HepG2 (cell line): ENCODE data around the gene DHX16. TPM values are rescaled to one million over a fixed set of nuclear protein-coding genes. Genes with fewer than 3 reads are reported as not detected.

Source experiments
- ATAC-seq: fragments of 200-7000 bp; cut with Tn5 transposase; 3 replicates; pipeline ENCODE4 v1.9.1; 2020; ENCODE audit warnings: mild to moderate bottlenecking, moderate library complexity
- BruUV-seq: library from RNA; stranded (reverse); fragments of 400-500 nt; replicated peaks from 2 replicates; lab custom pipeline; 2021; lab: Mats Ljungman, UMichigan
- CTCF ChIA-PET: fragments of 300-600 bp; formaldehyde crosslinking; extraction: SDS; loops from one replicate; lab custom pipeline; 2021; ENCODE audit warnings: low total read pairs, inconsistent platforms, low intra/inter-chr PET ratio; lab: Yijun Ruan, JAX
- POLR2A ChIA-PET: fragments of 350-600 bp; sonication (Branson Sonifier 250); formaldehyde crosslinking; loops from one replicate; lab custom pipeline; 2020; ENCODE audit warnings: antibody characterized with exemption, inconsistent platforms; lab: Yijun Ruan, JAX
- DNase-seq: peaks from one replicate; pipeline ENCODE4 v3.0.0-alpha.2; 2015; ENCODE audit warnings: low spot score
- FAIRE-seq: peaks from 3 replicates; lab custom pipeline; 2011; peaks lifted over from hg19 to GRCh38; lab: Jason Lieb, UNC
- H2AFZ ChIP-seq: one replicate; pipeline ENCODE4 v1.6.1; 2011; ENCODE audit warnings: low read length, inconsistent platforms
- H3K27ac ChIP-seq: fragments of 300-600 bp; 3 replicates; pipeline ENCODE4 v1.8.0; 2011; ENCODE audit warnings: mixed run types, mild to moderate bottlenecking, mixed read lengths, low read length, inconsistent platforms; ENCODE audit not compliant: insufficient read depth; ENCODE audit errors: extremely low read length
- H3K27me3 ChIP-seq, 2 experiments: fragments of 200-600 bp in 1 of 2; 2 replicates in 1 of 2; 3 replicates in 1 of 2; pipeline versions ENCODE4 v1.6.0 to v1.8.0; 2011; ENCODE audit warnings: low read length in 2 of 2, mild to moderate bottlenecking in 2 of 2, moderate library complexity in 2 of 2, inconsistent platforms in 1 of 2; ENCODE audit not compliant: insufficient read depth in 2 of 2, control insufficient read depth in 1 of 2
- H3K36me3 ChIP-seq, 2 experiments: fragments of 200-600 bp in 1 of 2; replicated peaks in 1 of 2; 2 replicates in 1 of 2; 3 replicates in 1 of 2; pipeline versions ENCODE4 v1.5.1 to v1.8.0; 2011; ENCODE audit warnings: low read length in 2 of 2, inconsistent platforms in 1 of 2; ENCODE audit not compliant: insufficient read depth in 2 of 2, control insufficient read depth in 1 of 2
- H3K4me1 ChIP-seq: 2 replicates; pipeline ENCODE4 v1.5.1; 2012; ENCODE audit warnings: low read length, inconsistent platforms; ENCODE audit not compliant: insufficient read depth
- H3K4me2 ChIP-seq: 2 replicates; pipeline ENCODE4 v1.6.0; 2011; ENCODE audit warnings: low read depth, low read length, inconsistent platforms
- H3K4me3 ChIP-seq, 3 experiments: fragments of 200-600 bp in 1 of 3; sonication (generic), shearing (Covaris generic) in 1 of 3; replicated peaks in 1 of 3; 2 replicates each; pipeline ENCODE4 v1.5.1; 2011 to 2016; ENCODE audit warnings: low read length in 3 of 3, inconsistent platforms in 2 of 3, low read depth in 2 of 3, mild to moderate bottlenecking in 2 of 3, control low read depth in 1 of 3, mixed read lengths in 1 of 3; ENCODE audit not compliant: insufficient read depth in 1 of 3
- H3K79me2 ChIP-seq: one replicate; pipeline ENCODE4 v1.6.1; 2011; ENCODE audit warnings: low read length, inconsistent platforms; ENCODE audit not compliant: insufficient read depth
- H3K9ac ChIP-seq: 2 replicates; pipeline ENCODE4 v1.6.0; 2011; ENCODE audit warnings: mild to moderate bottlenecking, low read depth, low read length, inconsistent platforms; ENCODE audit not compliant: insufficient read depth
- H3K9me3 ChIP-seq: 2 replicates; pipeline ENCODE4 v1.5.1; 2012; ENCODE audit warnings: mild to moderate bottlenecking, low read length
- H4K20me1 ChIP-seq: 2 replicates; pipeline ENCODE4 v1.6.0; 2011; ENCODE audit warnings: inconsistent platforms, mild to moderate bottlenecking, low read length, moderate library complexity; ENCODE audit not compliant: insufficient read depth
- CBX2 ChIP-seq, 2 experiments: fragments of 200-600 bp in 1 of 2; sonication (generic); formaldehyde crosslinking in 1 of 2; IDR thresholded peaks; 2 replicates each; pipeline versions ENCODE4 v1.7.0 to v1.8.1; 2018 to 2022; ENCODE audit warnings: low read depth in 2 of 2, low read length in 1 of 2, mild to moderate bottlenecking in 1 of 2, missing genetic modification reagents in 1 of 2
- ELF4 ChIP-seq: sonication (generic); formaldehyde crosslinking; IDR thresholded peaks from 2 replicates; pipeline ENCODE4 v1.5.0; 2020; ENCODE audit warnings: missing genetic modification reagents, mild to moderate bottlenecking, moderate library complexity, borderline replicate concordance
- EP300 ChIP-seq, 3 experiments: sonication (generic) in 1 of 3; formaldehyde crosslinking in 1 of 3; IDR thresholded peaks; 2 replicates each; pipeline versions ENCODE4 v1.5.1 to v1.6.1; 2011 to 2020; ENCODE audit warnings: low read depth in 2 of 3, low read length in 2 of 3, borderline replicate concordance in 1 of 3, improper control_type of control experiment in 1 of 3, mild to moderate bottlenecking in 1 of 3, missing genetic modification reagents in 1 of 3, moderate library complexity in 1 of 3
- HCFC1 ChIP-seq: fragments of 150-350 bp; IDR thresholded peaks from 2 replicates; pipeline ENCODE4 v1.6.1; 2014; ENCODE audit warnings: low read depth, low read length
- HNRNPUL1 ChIP-seq: fragments of 200-400 bp; formaldehyde crosslinking; IDR thresholded peaks from 2 replicates; pipeline ENCODE4 v1.6.1; 2017; ENCODE audit warnings: low read depth, mild to moderate bottlenecking, low read length, moderate library complexity
- IRF2 ChIP-seq: IDR thresholded peaks from 2 replicates; pipeline ENCODE4 v1.6.1; 2018; ENCODE audit warnings: missing genetic modification reagents, missing compliant biosample characterization
- PHB2 ChIP-seq: fragments of 450-650 bp; IDR thresholded peaks from 2 replicates; pipeline ENCODE4 v1.6.1; 2018; ENCODE audit not compliant: partially characterized antibody
- SNAPC2 ChIP-seq: sonication (generic); formaldehyde crosslinking; IDR thresholded peaks from 2 replicates; pipeline ENCODE4 v1.8.1; 2022; ENCODE audit warnings: mild to moderate bottlenecking, missing genetic modification reagents
- ZNF253 ChIP-seq: sonication (generic); formaldehyde crosslinking; IDR thresholded peaks from 2 replicates; pipeline ENCODE4 v1.8.0; 2022; ENCODE audit warnings: mild to moderate bottlenecking, missing genetic modification reagents, borderline replicate concordance
- ZNF562 ChIP-seq: sonication (generic); formaldehyde crosslinking; IDR thresholded peaks from 2 replicates; pipeline ENCODE4 v1.8.0; 2022; ENCODE audit warnings: missing genetic modification reagents, borderline replicate concordance
- ZNF772 ChIP-seq: sonication (generic); formaldehyde crosslinking; IDR thresholded peaks from 2 replicates; pipeline ENCODE4 v1.5.0; 2020; ENCODE audit warnings: mild to moderate bottlenecking, missing genetic modification reagents
- ZZZ3 ChIP-seq: sonication (generic); formaldehyde crosslinking; IDR thresholded peaks from 2 replicates; pipeline ENCODE4 v1.4.0; 2020; ENCODE audit warnings: missing genetic modification reagents, mild to moderate bottlenecking, borderline replicate concordance
- WGBS: methylation state at CpG from one replicate; pipeline ENCODE4 v1.1.6; 2017; ENCODE audit warnings: low lambda C conversion rate; 5-methylcytosine and 5-hydroxymethylcytosine counted together
- in situ Hi-C: cut with HindIII; loops from 2 replicates; pipeline ENCODE4 v1.10.0; 2017; ENCODE audit warnings: low pct_unique_long_range_greater_than_20kb; ENCODE audit not compliant: extremely low pct_ligation_motif_present
- intact Hi-C: fragments of 100-400 bp; cut with micrococcal nuclease; formaldehyde crosslinking; loops from one replicate; pipeline ENCODE4 v1.10.0; 2022; ENCODE audit not compliant: unreplicated experiment
- polyA plus RNA-seq, 8 experiments: library from polyadenylated mRNA; depleted of rRNA in 3 of 8; stranded (reverse) in 7 of 8; unstranded in 1 of 8; fragments of >200 nt; fragmentation: Illumina TruSeq in 4 of 8; extraction: Trizol in 4 of 8; gene quantifications; 2 replicates each; pipeline versions ENCODE4 v1.2.1 to v1.2.3, GENCODE V29; 2011 to 2016; ENCODE audit warnings: low read depth in 4 of 8, missing spikeins in 1 of 8, mixed read lengths in 1 of 8; ENCODE audit not compliant: insufficient read depth in 1 of 8
- total RNA-seq, 5 experiments: library from RNA; depleted of rRNA; stranded (reverse); fragments of >200 nt; fragmentation: Illumina TruSeq; extraction: Trizol; gene quantifications; 2 replicates each; pipeline ENCODE4 v1.2.3, GENCODE V29; 2016; ENCODE audit warnings: low read depth in 1 of 5
- TF ChIP-seq, protein P1 (sequence below): sonication (generic); formaldehyde crosslinking; IDR thresholded peaks from 2 replicates; pipeline ENCODE4 v1.5.1; 2020; ENCODE audit warnings: mild to moderate bottlenecking, missing genetic modification reagents, borderline replicate concordance
- TF ChIP-seq, protein P2 (sequence below): sonication (generic); formaldehyde crosslinking; IDR thresholded peaks from 2 replicates; pipeline ENCODE4 v1.5.0; 2020; ENCODE audit warnings: mild to moderate bottlenecking, missing genetic modification reagents
- TF ChIP-seq, protein P3 (sequence below): sonication (generic); formaldehyde crosslinking; IDR thresholded peaks from 2 replicates; pipeline ENCODE4 v1.5.0; 2020; ENCODE audit warnings: missing genetic modification reagents
- TF ChIP-seq, protein P4 (sequence below): sonication (generic); formaldehyde crosslinking; IDR thresholded peaks from 2 replicates; pipeline ENCODE4 v1.9.0; 2021; ENCODE audit warnings: missing genetic modification reagents, mild to moderate bottlenecking, borderline replicate concordance
- TF ChIP-seq, protein P5 (sequence below): sonication (generic); formaldehyde crosslinking; IDR thresholded peaks from 2 replicates; pipeline ENCODE4 v1.8.0; 2022; ENCODE audit warnings: missing genetic modification reagents, mild to moderate bottlenecking, inconsistent platforms, borderline replicate concordance

DHX16 gene
- total and polyA plus RNA-seq, 2 of the 13 experiments (the other 11 are each of a cell fraction or from before 2014, with no cell fraction given) = 57.0 to 58.5 TPM

DNA sequence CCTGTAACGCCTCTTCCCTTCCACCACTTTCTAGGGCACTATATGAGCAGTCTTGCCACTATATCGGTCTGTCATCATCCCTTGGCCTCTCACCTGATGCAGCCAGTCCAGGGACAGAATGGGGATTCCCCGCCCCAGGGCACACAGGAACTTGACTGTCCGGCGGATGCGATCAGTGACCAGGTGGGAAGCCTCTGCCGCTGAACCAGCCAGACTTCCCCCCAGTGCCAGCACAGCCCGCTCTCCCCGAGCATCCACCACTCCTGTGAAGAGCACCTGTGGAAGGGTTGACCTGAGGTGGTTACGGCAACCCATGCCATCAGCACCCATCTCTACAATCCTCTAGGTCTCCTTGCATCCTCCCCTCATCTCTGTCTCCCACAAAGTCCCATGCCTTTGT lies 30.2 kb upstream of the DHX16 start:
- H3K36me3 ChIP-seq = peaks cover 2 to 47% of the 10 kb centered on the region in 2 experiments
- H3K4me1 ChIP-seq = peaks cover 12% of the 10 kb centered on the region; the same call in 1 of the 2 replicates
- no peak overlapping the region for H3K4me2 ChIP-seq
- no peaks in the 10 kb centered on the region for H3K27me3 ChIP-seq
- no TSS peak for BruUV-seq
- no peak overlapping the region for H3K4me3 ChIP-seq
- no peak overlapping the region for H3K9ac ChIP-seq
- FAIRE-seq (no peak), DNase-seq (no peak), ATAC-seq (no peak)
- no peaks in the 10 kb centered on the region for H4K20me1 ChIP-seq
- H3K79me2 ChIP-seq = no peaks in the 10 kb centered on the region
- no peak overlapping the region for H2AFZ ChIP-seq
- in situ Hi-C loops (no loop called here), intact Hi-C loops (no loop called here)
- H3K9me3 ChIP-seq = no peaks in the 10 kb centered on the region
- POLR2A ChIA-PET = interaction anchor here (0.8 to 1.8 kb wide), 3 partner anchors 8 to 14 kb away, joined by 3 to 18 read pairs (median 4); partner anchors contain the start of genes MDC1 and NRM
- CTCF ChIA-PET = no interaction called here
- over 99% methylated on average over 8 of the region's 10 CpGs for whole genome bisulfite sequencing
- no peak overlapping the region for H3K27ac ChIP-seq
- TF ChIP-seq ZNF562 (CRISPR knock-in tag) = no peak
- TF ChIP-seq, protein P1, sequence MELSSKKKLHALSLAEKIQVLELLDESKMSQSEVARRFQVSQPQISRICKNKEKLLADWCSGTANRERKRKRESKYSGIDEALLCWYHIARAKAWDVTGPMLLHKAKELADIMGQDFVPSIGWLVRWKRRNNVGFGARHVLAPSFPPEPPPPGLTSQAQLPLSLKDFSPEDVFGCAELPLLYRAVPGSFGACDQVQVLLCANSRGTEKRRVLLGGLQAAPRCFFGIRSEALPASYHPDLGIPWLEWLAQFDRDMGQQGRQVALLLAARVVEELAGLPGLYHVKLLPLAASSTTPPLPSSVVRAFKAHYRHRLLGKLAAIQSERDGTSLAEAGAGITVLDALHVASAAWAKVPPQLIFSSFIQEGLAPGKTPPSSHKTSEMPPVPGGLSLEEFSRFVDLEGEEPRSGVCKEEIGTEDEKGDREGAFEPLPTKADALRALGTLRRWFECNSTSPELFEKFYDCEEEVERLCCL = no peak
- TF ChIP-seq, protein P2, sequence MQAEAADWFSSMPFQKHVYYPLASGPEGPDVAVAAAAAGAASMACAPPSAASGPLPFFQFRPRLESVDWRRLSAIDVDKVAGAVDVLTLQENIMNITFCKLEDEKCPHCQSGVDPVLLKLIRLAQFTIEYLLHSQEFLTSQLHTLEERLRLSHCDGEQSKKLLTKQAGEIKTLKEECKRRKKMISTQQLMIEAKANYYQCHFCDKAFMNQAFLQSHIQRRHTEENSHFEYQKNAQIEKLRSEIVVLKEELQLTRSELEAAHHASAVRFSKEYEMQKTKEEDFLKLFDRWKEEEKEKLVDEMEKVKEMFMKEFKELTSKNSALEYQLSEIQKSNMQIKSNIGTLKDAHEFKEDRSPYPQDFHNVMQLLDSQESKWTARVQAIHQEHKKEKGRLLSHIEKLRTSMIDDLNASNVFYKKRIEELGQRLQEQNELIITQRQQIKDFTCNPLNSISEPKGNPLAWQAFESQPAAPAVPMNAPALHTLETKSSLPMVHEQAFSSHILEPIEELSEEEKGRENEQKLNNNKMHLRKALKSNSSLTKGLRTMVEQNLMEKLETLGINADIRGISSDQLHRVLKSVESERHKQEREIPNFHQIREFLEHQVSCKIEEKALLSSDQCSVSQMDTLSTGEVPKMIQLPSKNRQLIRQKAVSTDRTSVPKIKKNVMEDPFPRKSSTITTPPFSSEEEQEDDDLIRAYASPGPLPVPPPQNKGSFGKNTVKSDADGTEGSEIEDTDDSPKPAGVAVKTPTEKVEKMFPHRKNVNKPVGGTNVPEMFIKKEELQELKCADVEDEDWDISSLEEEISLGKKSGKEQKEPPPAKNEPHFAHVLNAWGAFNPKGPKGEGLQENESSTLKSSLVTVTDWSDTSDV (CRISPR knock-in tag) = no peak
- no peak for TF ChIP-seq ZNF772
- no peak for TF ChIP-seq ELF4 (CRISPR knock-in tag)
- TF ChIP-seq, protein P3, sequence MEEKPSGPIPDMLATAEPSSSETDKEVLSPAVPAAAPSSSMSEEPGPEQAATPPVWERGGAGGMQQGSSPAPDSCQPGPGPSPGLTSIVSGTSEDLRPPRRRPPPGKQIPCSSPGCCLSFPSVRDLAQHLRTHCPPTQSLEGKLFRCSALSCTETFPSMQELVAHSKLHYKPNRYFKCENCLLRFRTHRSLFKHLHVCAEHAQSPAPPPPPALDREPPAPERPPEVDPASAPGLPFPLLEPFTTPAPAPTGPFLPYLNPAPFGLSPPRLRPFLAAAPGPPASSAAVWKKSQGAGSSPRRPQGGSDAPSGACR = no peak
- no peak for TF ChIP-seq ZNF253 (CRISPR knock-in tag)
- TF ChIP-seq, protein P4, sequence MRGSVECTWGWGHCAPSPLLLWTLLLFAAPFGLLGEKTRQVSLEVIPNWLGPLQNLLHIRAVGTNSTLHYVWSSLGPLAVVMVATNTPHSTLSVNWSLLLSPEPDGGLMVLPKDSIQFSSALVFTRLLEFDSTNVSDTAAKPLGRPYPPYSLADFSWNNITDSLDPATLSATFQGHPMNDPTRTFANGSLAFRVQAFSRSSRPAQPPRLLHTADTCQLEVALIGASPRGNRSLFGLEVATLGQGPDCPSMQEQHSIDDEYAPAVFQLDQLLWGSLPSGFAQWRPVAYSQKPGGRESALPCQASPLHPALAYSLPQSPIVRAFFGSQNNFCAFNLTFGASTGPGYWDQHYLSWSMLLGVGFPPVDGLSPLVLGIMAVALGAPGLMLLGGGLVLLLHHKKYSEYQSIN (CRISPR knock-in tag) = no peak
- TF ChIP-seq PHB2 = no peak
- no peak for TF ChIP-seq IRF2 (CRISPR knock-in tag)
- no peak for TF ChIP-seq ZZZ3 (CRISPR knock-in tag)
- TF ChIP-seq, protein P5, sequence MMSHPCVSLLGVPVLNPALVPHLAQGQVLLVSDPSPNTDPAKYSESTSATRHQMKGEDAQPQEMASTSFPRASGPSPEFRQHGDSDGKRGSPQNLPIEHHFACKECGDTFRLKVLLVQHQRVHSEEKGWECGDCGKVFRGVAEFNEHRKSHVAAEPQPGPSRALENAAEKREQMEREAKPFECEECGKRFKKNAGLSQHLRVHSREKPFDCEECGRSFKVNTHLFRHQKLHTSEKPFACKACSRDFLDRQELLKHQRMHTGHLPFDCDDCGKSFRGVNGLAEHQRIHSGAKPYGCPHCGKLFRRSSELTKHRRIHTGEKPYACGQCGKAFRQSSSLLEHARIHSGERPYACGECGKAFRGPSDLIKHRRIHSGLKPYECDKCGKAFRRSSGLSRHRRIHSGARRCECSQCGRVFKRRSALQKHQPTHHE (CRISPR knock-in tag) = no peak
- no peak for TF ChIP-seq CBX2 (IDR thresholded peaks at IDR 0.05; ENCODE audit: low read depth, low read length)
- no peak for TF ChIP-seq CBX2 (CRISPR knock-in tag; IDR thresholded peaks at IDR 0.05; ENCODE audit: low read depth)
- no peak for TF ChIP-seq SNAPC2
- TF ChIP-seq HCFC1 = no peak
- no peak for TF ChIP-seq HNRNPUL1
- TF ChIP-seq EP300 (IDR thresholded peaks at IDR 0.05; ENCODE audit: low read depth in 2 of 2, low read length in 2 of 2) = no peak
- no peak for TF ChIP-seq EP300 (CRISPR knock-in tag; IDR thresholded peaks at IDR 0.05; ENCODE audit: borderline replicate concordance)
